GM18520 (cell line): ENCODE measurements around the gene ADGRF1.
"Not testable (repeated sequence)": the region's sequence is repeated elsewhere in the genome, so short reads cannot be mapped to it uniquely, and the experiment has no call there.

ENCODE experiments used
- ATAC-seq: cut with Tn5 transposase; IDR thresholded peaks from one replicate; pipeline ENCODE4 v1.9.1; 2021; ENCODE audit not compliant: unreplicated experiment

Gene ADGRF1

GRCh38 chr6:47061309-47062300 is 19.5 kb upstream of the ADGRF1 start:
- no peak for ATAC-seq

DNA sequence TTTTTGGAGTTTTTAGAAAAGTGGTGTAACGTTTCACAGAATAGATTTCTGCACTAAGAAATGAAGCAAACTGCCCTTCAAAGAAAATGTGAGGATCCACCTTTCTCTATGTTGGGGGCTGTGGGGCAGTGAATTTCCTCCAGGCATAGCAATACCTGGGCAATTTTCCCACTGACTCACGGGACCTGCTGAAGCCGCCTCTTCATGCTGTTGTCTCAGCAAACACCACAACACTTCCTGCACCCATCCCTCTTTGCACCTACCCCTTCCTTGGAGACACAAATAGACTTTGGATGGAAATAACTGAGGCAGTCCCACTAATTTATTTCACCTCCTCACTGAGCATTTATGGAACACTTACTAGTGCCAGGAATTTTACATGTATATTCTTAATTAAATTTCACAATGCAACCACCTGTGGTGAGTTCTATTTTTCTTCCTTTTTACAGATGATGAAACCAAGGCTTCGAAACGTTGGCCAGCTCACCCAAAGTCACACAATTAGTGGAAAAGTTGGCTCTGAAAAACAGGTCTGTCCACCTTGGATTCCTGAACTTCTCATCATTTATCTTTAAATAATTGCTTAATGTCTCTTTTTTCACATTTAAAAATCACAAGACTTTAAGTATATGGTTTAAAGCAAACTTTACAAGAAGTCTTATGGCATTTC is 17.2 kb upstream of the ADGRF1 start:
- ATAC-seq, result no peak

DNA sequence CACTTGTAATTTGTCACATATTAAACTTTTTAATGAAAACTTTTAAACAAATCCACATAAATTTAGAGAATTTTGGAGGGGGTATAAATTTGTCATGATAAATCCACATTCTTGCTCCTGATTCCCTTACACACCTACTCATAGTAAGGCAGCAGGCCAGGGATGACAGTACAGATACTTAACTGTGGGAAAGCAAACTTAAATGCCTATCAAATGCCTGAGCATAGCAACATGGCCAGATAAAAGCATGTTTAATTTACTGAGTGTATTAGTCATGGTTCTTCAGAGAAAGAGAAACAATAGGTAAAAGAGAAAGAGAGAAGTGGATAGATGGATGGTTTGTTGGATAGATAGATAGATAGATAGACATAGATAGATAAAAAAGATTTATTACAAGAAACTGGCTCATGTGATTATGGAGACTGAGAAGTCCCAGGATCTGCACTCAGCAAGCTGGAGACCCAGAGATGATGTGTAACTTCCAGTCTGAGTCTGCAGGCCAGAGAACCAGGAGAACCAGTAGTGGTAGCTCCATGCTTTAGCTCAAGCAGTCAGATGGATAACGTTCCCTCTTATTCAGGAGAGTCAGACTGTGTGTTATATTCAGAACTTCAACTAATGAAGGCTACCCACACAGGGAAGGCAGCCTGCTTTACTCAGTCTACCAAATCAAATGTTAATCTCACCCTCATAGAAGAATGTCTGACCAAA is 15.9 kb upstream of the ADGRF1 start:
- ATAC-seq, result no peak

GRCh38 chr6:47056832-47057231 is 14.7 kb upstream of the ADGRF1 start:
- no peak for ATAC-seq

GRCh38 chr6:47054302-47054701 is 12.2 kb upstream of the ADGRF1 start:
- ATAC-seq, result not testable (repeated sequence)

DNA sequence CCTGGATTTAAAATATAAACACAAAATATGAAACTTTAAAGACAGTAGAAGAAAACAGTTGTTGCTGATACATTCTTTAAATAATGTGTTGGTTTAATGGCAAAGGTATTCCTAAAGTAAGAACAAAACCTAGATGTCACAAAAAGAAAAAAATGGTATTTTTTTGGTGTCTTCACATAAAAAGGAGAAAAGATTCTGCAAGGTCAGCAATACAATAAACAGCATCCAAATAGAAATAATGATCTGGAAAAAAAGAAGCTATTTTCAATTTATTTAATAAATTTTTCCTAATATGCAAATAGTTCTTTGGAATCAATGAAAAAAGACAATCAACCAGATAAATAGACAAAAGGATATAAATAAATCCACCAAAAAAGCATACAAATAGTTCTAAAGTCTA is 6.5 kb upstream of the ADGRF1 start:
- ATAC-seq, result no peak

GRCh38 chr6:47047479-47048407 is 5.6 kb upstream of the ADGRF1 start:
- ATAC-seq, result peak; percentile 65

DNA sequence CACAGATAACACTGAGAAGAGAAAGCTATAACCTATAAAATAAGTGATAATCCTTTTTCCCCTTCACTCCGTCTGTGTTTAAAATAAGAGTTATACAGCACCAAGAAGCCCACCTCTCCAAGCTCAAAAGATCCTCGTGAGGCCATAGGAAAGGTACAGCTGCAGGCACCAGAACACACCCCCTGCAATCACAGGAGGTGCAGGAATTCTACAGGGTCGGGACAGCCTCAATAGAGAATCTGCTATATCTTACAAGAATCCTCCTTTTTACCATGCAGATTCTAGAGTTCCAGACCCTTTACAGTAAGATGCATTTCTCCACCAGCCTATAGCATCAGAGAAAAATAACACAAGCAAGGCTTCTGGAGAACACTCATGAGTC is 5.0 kb upstream of the ADGRF1 start:
- ATAC-seq, result no peak

GRCh38 chr6:47044397-47044796 is 2.3 kb upstream of the ADGRF1 start:
- no peak for ATAC-seq

DNA sequence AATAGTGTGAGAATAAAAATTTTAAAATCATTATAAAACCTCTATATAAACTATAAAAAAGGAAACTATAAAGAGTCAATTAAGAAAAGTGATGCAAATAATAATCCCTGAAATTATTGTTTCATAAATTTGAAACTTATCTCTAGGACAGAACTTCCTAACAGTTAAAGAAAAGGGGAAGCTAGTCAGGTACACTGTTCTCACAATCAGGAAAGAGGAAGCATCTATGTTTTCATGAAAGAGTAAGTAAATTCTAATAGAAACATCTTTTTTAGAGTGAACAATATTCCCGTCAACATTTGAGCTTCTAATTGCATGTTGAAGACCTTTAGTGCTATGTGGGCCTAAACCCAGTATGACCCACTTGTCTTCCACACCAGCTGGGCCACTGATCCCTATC is 1.2 kb upstream of the ADGRF1 start:
- ATAC-seq, result no peak

- no peak for ATAC-seq
These were observed 391 bp downstream of the ADGRF1 start for GRCh38 chr6:47041741-47042140.

DNA sequence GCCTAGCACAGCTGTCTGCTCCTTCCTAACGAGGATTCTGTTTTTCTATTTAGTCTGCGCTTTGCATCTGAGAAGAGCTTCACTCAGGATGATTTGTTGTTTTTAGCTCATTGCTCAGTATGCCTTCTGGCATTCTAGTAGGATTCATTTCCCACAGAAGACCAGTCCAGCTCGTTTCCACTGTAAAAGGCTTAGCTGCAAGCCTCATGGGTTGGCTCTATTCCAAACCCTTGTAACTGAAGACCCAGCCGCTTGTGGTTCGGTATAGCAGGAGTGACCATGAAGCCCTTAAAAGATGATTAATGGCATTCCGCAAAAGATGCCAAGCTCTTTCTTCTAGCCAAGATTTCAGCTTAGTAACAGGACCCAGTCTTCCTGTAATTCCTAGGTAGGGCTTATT is 7.2 kb downstream of the ADGRF1 start:
- no peak for ATAC-seq

DNA sequence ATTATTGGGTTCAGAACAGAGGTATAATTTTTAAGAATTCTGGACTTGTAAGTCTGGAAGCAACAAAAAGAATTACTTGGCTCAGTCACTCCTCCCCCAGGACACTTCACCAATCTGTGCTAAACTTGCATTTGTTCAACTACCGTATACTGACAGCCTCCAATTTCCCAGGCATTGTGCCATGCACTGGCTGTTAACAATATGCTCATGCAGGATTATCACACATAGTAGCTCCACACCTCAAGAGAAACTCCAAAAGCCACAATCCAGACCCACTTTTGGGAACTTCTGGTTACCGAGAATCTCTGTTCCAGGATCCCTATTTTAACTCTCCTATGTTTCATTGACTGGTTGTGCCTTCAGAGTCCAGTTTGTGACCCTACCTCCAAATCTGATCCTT is 7.7 kb downstream of the ADGRF1 start:
- no peak for ATAC-seq

DNA sequence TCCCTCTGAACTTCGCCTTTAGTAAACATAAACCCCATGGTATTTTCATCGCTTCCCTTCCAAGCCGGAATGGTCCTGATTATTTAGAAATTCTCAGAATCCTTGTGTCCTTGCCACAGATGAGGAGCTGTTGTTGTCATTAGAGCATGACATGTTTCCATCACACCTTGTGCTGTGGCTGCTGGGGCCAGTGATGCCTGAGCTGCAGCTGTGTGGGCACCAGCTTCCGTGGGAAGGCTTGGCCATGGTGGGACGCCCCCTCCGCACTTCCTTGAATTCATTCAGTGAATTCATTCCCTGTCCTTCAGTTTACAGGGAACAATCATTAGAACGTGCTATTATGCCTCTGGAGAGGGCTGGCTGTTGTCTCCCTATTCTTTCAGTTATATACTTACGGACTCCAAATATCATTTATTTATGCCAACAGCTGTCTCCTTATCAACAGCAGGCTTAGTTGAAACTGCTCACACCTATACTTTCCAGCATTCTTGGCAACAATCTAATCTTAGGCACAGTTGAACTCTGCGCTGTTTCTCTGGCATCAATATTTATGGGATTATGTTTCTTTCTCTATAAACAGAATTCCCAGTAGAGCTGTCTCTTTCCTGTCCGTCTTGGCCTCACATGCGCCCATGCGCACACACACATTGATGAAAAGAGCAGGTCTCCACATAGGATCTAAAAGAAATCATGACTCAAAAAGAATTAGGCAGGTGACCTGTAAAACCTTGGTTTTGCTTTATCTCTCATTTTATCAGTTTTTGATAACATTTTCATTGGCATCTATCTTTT is 9.0 kb downstream of the ADGRF1 start:
- ATAC-seq, result no peak

GRCh38 chr6:47031656-47032055 is 10.5 kb downstream of the ADGRF1 start:
- ATAC-seq, result no peak

GRCh38 chr6:47029865-47030561 is 12.1 kb downstream of the ADGRF1 start:
- ATAC-seq, result no peak

- ATAC-seq, result no peak
These were observed 13.2 kb downstream of the ADGRF1 start for GRCh38 chr6:47028835-47029360.

DNA sequence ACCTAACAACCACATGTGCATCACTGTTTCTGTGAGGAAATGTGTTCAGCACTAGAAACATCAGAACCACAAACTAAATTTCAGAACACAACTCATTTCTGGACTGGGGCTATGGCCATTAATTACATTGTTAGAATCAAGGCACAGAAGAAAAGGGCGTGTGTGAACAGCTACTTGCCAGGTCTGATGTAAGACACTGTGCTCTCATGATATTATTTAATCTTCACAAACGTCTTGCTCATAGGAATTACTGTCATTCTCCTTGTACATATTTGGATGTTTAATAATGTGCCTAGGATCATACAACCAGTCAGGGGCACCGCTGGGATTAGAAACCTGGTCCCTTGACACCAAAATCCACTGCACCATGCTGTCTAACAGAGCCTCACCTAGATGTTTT is 14.8 kb downstream of the ADGRF1 start:
- ATAC-seq, result no peak

DNA sequence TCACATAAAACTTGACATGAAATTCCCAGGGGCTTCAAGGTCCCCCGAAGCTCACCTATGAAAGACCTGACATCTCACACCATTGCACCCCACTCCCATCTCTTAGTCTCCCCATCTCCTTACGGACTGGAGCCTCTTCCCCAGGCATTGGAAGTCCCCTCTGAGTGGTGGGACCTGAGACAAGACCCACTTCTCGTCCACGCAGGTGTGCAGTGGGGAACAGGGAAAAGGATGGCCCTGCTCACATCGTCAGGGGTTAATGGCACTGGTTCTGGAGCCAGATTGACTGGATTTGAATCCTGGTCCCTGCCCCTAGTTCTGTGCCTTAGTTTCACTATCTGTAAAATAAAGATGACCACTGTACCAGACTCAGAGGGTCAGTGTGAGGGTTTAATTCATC is 15.5 kb downstream of the ADGRF1 start:
- no peak for ATAC-seq
